Neural cell (in vitro differentiated cells): ENCODE results near the gene MIXL1. TPM values are rescaled to one million over a fixed set of nuclear protein-coding genes. Genes with fewer than 3 reads are reported as not detected.

ENCODE experiments used
- H2AFZ ChIP-seq: fragments of 200-600, 300-800 bp; sonication (generic), shearing (Covaris generic); 2 replicates; pipeline ENCODE4 v1.6.0; 2014; ENCODE audit warnings: low read depth, mild to moderate bottlenecking, antibody characterized with exemption, low read length, moderate library complexity
- H3F3A ChIP-seq: fragments of 200-600 bp; shearing (Covaris generic); 2 replicates; pipeline ENCODE4 v1.6.1; 2016; ENCODE audit warnings: mild to moderate bottlenecking, moderate library complexity, mixed read lengths, antibody characterized with exemption, low read length; ENCODE audit not compliant: insufficient read depth, poor library complexity, severe bottlenecking
- H3K27ac ChIP-seq: fragments of 200-600, 300-800 bp; sonication (generic), shearing (Covaris generic); 2 replicates; pipeline ENCODE4 v1.5.1; 2014; ENCODE audit warnings: mild to moderate bottlenecking, low read length, moderate library complexity
- H3K27me3 ChIP-seq: fragments of 300-800, 200-600 bp; sonication (generic), shearing (Covaris generic); 2 replicates; pipeline ENCODE4 v1.6.0; 2014; ENCODE audit warnings: mild to moderate bottlenecking, low read depth, low read length, moderate library complexity; ENCODE audit not compliant: insufficient read depth
- H3K36me3 ChIP-seq: fragments of 300-800, 200-600 bp; sonication (generic), shearing (Covaris generic); 2 replicates; pipeline ENCODE4 v1.5.1; 2014; ENCODE audit warnings: mild to moderate bottlenecking, antibody characterized with exemption, low read length, moderate library complexity; ENCODE audit not compliant: insufficient read depth
- H3K4me2 ChIP-seq: fragments of 300-800, 200-600 bp; sonication (generic), shearing (Covaris generic); 2 replicates; pipeline ENCODE4 v1.6.0; 2014; ENCODE audit warnings: mild to moderate bottlenecking, low read length
- H3K4me3 ChIP-seq: fragments of 300-800, 200-600 bp; sonication (generic), shearing (Covaris generic); 2 replicates; pipeline ENCODE4 v1.5.1; 2014; ENCODE audit warnings: mild to moderate bottlenecking, low read length, moderate library complexity
- H3K79me2 ChIP-seq: fragments of 200-600 bp; shearing (Covaris generic); replicated peaks from 2 replicates; pipeline ENCODE4 v1.6.0; 2014; ENCODE audit warnings: mild to moderate bottlenecking, low read length, moderate library complexity; ENCODE audit not compliant: insufficient read depth
- H3K9ac ChIP-seq: fragments of 300-800, 200-600 bp; sonication (generic), shearing (Covaris generic); 2 replicates; pipeline ENCODE4 v1.6.1; 2016; ENCODE audit warnings: mild to moderate bottlenecking, low read length, mixed read lengths
- H3K9me2 ChIP-seq: fragments of 200-600 bp; shearing (Covaris generic); 2 replicates; pipeline ENCODE4 v1.6.1; 2016; ENCODE audit warnings: mild to moderate bottlenecking, low read length, mixed read lengths; ENCODE audit not compliant: insufficient read depth
- H3K9me3 ChIP-seq: fragments of 200-600, 300-800 bp; sonication (generic), shearing (Covaris generic); 2 replicates; pipeline ENCODE4 v1.6.1; 2016; ENCODE audit warnings: mild to moderate bottlenecking, mixed run types, low read length, moderate library complexity, mixed read lengths
- H4K20me1 ChIP-seq: fragments of 200-600 bp; shearing (Covaris generic); 2 replicates; pipeline ENCODE4 v1.6.1; 2016; ENCODE audit warnings: mild to moderate bottlenecking, mixed run types; ENCODE audit not compliant: insufficient read depth
- CTCF ChIP-seq: fragments of 450-650 bp; IDR thresholded peaks from 2 replicates; pipeline ENCODE4 v1.5.1; 2014; ENCODE audit warnings: antibody characterized with exemption, mild to moderate bottlenecking, moderate library complexity; ENCODE audit not compliant: poor library complexity, severe bottlenecking
- EP300 ChIP-seq: fragments of 450-650 bp; conservative IDR thresholded peaks from 2 replicates; pipeline ENCODE4 v1.6.1; 2014; ENCODE audit warnings: antibody characterized with exemption, mild to moderate bottlenecking, moderate library complexity; ENCODE audit not compliant: poor library complexity, severe bottlenecking
- EZH2 ChIP-seq: fragments of 200-600, 300-800 bp; shearing (Covaris generic), sonication (generic); IDR thresholded peaks from 2 replicates; pipeline ENCODE4 v1.6.1; 2014; ENCODE audit warnings: antibody characterized with exemption, low read length, borderline replicate concordance, mild to moderate bottlenecking; ENCODE audit not compliant: insufficient read depth, poor library complexity, severe bottlenecking
- MXI1 ChIP-seq: fragments of 450-650 bp; conservative IDR thresholded peaks from 2 replicates; pipeline ENCODE4 v1.6.1; 2014; ENCODE audit warnings: antibody characterized with exemption, mild to moderate bottlenecking; ENCODE audit not compliant: poor library complexity, severe bottlenecking
- POLR2AphosphoS5 ChIP-seq: IDR thresholded peaks from 2 replicates; pipeline ENCODE4 v1.6.1; 2012
- RAD21 ChIP-seq: fragments of 450-650 bp; conservative IDR thresholded peaks from 2 replicates; pipeline ENCODE4 v1.6.1; 2014; ENCODE audit warnings: antibody characterized with exemption, mild to moderate bottlenecking, moderate library complexity
- SMC3 ChIP-seq: fragments of 450-650 bp; conservative IDR thresholded peaks from 2 replicates; pipeline ENCODE4 v1.6.1; 2014; ENCODE audit warnings: antibody characterized with exemption, mild to moderate bottlenecking, moderate library complexity; ENCODE audit not compliant: poor library complexity
- TAF1 ChIP-seq: IDR thresholded peaks from 2 replicates; pipeline ENCODE4 v1.6.1; 2012; ENCODE audit warnings: low read depth
- polyA plus RNA-seq: library from polyadenylated mRNA; depleted of rRNA; stranded (reverse); fragments of >200 nt; gene quantifications from 2 replicates; pipeline ENCODE4 v1.2.3, GENCODE V29; 2014
- TF ChIP-seq, protein P1 (sequence below): IDR thresholded peaks from 2 replicates; pipeline ENCODE4 v1.6.1; 2012; ENCODE audit warnings: borderline replicate concordance

Gene MIXL1
- polyA plus RNA-seq, 1 donor from 2014 or later = not detected

DNA sequence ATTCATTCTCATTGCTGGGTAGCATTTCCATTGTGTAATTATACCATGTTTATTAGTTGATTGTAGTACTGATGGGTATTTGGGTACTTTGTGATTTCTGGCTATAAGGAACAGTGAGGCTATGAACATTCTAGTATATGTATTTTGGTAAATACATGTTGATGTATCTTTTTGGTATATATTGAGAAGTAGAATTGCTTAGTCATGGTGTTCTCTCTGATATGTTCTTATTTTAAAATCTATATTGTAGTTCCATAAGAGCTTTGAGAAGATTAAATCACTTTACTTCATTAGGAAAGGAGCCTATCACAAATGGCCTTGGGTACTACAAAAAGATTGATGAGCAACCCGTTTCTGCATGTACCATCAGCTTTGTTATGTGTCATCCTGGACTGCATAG, 13.4 kb downstream of the MIXL1 start:
- no peaks in the 10 kb centered on the region for H3F3A ChIP-seq
- H3K9me2 ChIP-seq = no peaks in the 10 kb centered on the region
- TF ChIP-seq RAD21 = no peak
- no peak for TF ChIP-seq SMC3
- H3K27me3 ChIP-seq = no peaks in the 10 kb centered on the region
- H3K27ac ChIP-seq = no peak overlapping the region
- no peak overlapping the region for H3K4me2 ChIP-seq
- no peaks in the 10 kb centered on the region for H3K9me3 ChIP-seq
- H3K9ac ChIP-seq = no peak overlapping the region
- no peak overlapping the region for H2AFZ ChIP-seq
- no peaks in the 10 kb centered on the region for H3K36me3 ChIP-seq
- H4K20me1 ChIP-seq = no peaks in the 10 kb centered on the region
- H3K4me3 ChIP-seq = no peak overlapping the region
- no peaks in the 10 kb centered on the region for H3K79me2 ChIP-seq

DNA sequence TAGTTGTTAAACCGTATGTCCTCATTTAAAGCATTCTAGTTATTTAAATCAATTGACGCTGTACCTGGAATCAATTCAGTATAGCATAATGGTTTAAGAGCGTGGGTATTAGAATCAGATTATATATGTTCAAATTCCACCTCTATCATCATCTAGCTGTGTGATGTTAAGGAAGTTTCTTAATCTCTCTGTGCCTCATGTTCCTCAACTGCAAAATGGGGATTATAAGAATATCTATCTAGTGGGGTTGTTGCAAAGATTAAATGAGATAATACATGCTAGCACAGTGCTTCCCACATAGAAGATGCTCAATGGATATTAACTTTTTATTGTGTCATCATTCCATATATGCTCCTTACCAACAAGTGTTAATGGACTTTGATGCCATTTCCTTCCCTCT, 16.0 kb downstream of the MIXL1 start:
- H3K9me3 ChIP-seq = no peaks in the 10 kb centered on the region
- no peak overlapping the region for H3K4me2 ChIP-seq
- no peak overlapping the region for H2AFZ ChIP-seq
- H3K79me2 ChIP-seq = no peaks in the 10 kb centered on the region
- H3K4me3 ChIP-seq = no peak overlapping the region
- no peaks in the 10 kb centered on the region for H4K20me1 ChIP-seq
- H3K9ac ChIP-seq = no peak overlapping the region
- no peaks in the 10 kb centered on the region for H3K36me3 ChIP-seq
- no peaks in the 10 kb centered on the region for H3K27me3 ChIP-seq
- H3K27ac ChIP-seq = no peak overlapping the region
- no peak for TF ChIP-seq EZH2
- TF ChIP-seq RAD21 = no peak
- TF ChIP-seq TAF1 = no peak
- TF ChIP-seq CTCF = no peak
- no peak for TF ChIP-seq POLR2AphosphoS5
- TF ChIP-seq, protein P1, sequence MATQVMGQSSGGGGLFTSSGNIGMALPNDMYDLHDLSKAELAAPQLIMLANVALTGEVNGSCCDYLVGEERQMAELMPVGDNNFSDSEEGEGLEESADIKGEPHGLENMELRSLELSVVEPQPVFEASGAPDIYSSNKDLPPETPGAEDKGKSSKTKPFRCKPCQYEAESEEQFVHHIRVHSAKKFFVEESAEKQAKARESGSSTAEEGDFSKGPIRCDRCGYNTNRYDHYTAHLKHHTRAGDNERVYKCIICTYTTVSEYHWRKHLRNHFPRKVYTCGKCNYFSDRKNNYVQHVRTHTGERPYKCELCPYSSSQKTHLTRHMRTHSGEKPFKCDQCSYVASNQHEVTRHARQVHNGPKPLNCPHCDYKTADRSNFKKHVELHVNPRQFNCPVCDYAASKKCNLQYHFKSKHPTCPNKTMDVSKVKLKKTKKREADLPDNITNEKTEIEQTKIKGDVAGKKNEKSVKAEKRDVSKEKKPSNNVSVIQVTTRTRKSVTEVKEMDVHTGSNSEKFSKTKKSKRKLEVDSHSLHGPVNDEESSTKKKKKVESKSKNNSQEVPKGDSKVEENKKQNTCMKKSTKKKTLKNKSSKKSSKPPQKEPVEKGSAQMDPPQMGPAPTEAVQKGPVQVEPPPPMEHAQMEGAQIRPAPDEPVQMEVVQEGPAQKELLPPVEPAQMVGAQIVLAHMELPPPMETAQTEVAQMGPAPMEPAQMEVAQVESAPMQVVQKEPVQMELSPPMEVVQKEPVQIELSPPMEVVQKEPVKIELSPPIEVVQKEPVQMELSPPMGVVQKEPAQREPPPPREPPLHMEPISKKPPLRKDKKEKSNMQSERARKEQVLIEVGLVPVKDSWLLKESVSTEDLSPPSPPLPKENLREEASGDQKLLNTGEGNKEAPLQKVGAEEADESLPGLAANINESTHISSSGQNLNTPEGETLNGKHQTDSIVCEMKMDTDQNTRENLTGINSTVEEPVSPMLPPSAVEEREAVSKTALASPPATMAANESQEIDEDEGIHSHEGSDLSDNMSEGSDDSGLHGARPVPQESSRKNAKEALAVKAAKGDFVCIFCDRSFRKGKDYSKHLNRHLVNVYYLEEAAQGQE = no peak
- TF ChIP-seq MXI1 = no peak
- no peak for TF ChIP-seq SMC3
- no peak for TF ChIP-seq EP300
- no peaks in the 10 kb centered on the region for H3F3A ChIP-seq
- H3K9me2 ChIP-seq = no peaks in the 10 kb centered on the region

DNA sequence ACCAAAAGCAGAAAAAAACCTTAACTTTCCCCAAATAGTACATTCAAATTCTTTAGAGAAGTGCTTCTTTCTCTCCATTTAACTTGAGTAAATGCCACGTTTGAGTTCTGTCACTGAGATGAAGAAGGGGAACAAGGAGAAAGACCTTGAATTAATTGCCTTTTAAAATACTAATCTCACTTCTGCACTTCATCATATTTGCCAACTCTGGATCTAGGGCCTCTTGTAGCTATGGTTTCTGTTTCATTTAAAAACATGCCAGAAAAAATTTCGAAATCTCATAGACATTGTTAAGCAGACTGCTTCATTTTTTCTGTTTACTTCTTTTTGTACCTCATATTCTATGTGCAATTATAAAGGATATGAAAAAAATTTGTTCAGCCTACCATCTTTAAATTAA, 24.6 kb downstream of the MIXL1 start:
- TF ChIP-seq POLR2AphosphoS5 (no peak), TAF1 (no peak), SMC3 (no peak), RAD21 (no peak), EP300 (no peak), CTCF (no peak), MXI1 (no peak), EZH2 (no peak)
- TF ChIP-seq, protein P1 = no peak
- H4K20me1 ChIP-seq = no peaks in the 10 kb centered on the region
- H3K9me3 ChIP-seq = no peaks in the 10 kb centered on the region
- no peak overlapping the region for H3K4me3 ChIP-seq
- no peaks in the 10 kb centered on the region for H3K9me2 ChIP-seq
- no peak overlapping the region for H3K27ac ChIP-seq
- no peak overlapping the region for H3K9ac ChIP-seq
- H3K79me2 ChIP-seq = no peaks in the 10 kb centered on the region
- H3F3A ChIP-seq = no peaks in the 10 kb centered on the region
- no peaks in the 10 kb centered on the region for H3K27me3 ChIP-seq
- H3K36me3 ChIP-seq = no peaks in the 10 kb centered on the region
- H2AFZ ChIP-seq = no peak overlapping the region
- H3K4me2 ChIP-seq = no peak overlapping the region
